Adrenal gland (tissue), 12 donors: Measurements from ENCODE around the gene C3orf70. TPM values are rescaled to one million over a fixed set of nuclear protein-coding genes. Genes with fewer than 3 reads are reported as not detected.

Experiments used
- DNase-seq, 7 donors: peaks; one replicate each; pipeline ENCODE4 v3.0.0-alpha.2; 2019 to 2020
- H3K27ac ChIP-seq, 5 donors: fragments of 200-600 bp; sonication (generic) in 4 of 5; 1 replicate in 3 of 5; 2 replicates in 2 of 5; pipeline versions ENCODE4 v1.5.1 to v1.8.0; 2016 to 2020; ENCODE audit warnings: mild to moderate bottlenecking in 1 of 5
- H3K27me3 ChIP-seq: fragments of 200-600 bp; 2 replicates; pipeline ENCODE4 v1.8.0; 2021
- H3K36me3 ChIP-seq, 2 donors: fragments of 200-600 bp; replicated peaks in 1 of 2; 1 replicate in 1 of 2; 2 replicates in 1 of 2; pipeline versions ENCODE4 v1.5.1 to v1.8.0; 2018 to 2022
- H3K4me1 ChIP-seq, 2 donors: fragments of 200-600 bp; replicated peaks in 1 of 2; 1 replicate in 1 of 2; 2 replicates in 1 of 2; pipeline versions ENCODE4 v1.5.1 to v1.8.0; 2018 to 2021
- H3K4me3 ChIP-seq, 4 donors: fragments of 200-600 bp; sonication (generic) in 3 of 4; one replicate each; pipeline ENCODE4 v1.5.1; 2016 to 2018
- H3K9me3 ChIP-seq, 3 donors: fragments of 200-600 bp; sonication (generic) in 1 of 3; replicated peaks in 1 of 3; 1 replicate in 2 of 3; 2 replicates in 1 of 3; pipeline versions ENCODE4 v1.5.1 to v1.8.0; 2016 to 2021
- CTCF ChIP-seq, 6 experiments: fragments of 450-650 bp in 4 of 6; fragments of 200-600 bp in 2 of 6; sonication (generic) in 1 of 6; IDR thresholded peaks; 1 replicate in 5 of 6; 2 replicates in 1 of 6; pipeline versions ENCODE4 v1.5.1 to v1.8.0; 2016 to 2021; ENCODE audit warnings: antibody characterized with exemption in 6 of 6, mild to moderate bottlenecking in 2 of 6, moderate library complexity in 1 of 6
- POLR2A ChIP-seq, 2 donors: fragments of 450-650 bp; IDR thresholded peaks; one replicate each; pipeline ENCODE4 v1.6.1; 2017; ENCODE audit warnings: antibody characterized with exemption in 2 of 2, mild to moderate bottlenecking in 2 of 2, moderate library complexity in 1 of 2
- WGBS, 4 donors: extraction: QIAGEN DNeasy Blood & Tissue Kit in 2 of 4; methylation state at CpG; one replicate each; pipeline versions ENCODE4 v1.1.5 to v1.1.7; 2013 to 2017; 5-methylcytosine and 5-hydroxymethylcytosine counted together
- intact Hi-C, 2 donors: fragments of 100-400 bp; cut with DNase I; formaldehyde crosslinking; loops; one replicate each; pipeline versions ENCODE4 v1.14.1 to v1.15.0; 2022 to 2023
- polyA plus RNA-seq, 3 donors: library from polyadenylated mRNA; stranded (reverse); fragments of 200-250 nt in 2 of 3; fragments of 350-450 nt in 1 of 3; fragmentation: Illumina TruSeq in 1 of 3; extraction: RNeasy Lipid Tissue Mini Kit (QIAGEN cat#74804) in 1 of 3; gene quantifications; one replicate each; pipeline ENCODE4 v1.2.3, GENCODE V29; 2013 to 2014
- total RNA-seq, 9 donors: library from RNA; depleted of rRNA in 4 of 9; stranded (reverse); fragments of >200 nt in 4 of 9; fragments of 120-200 nt in 1 of 9; fragmentation: NEBNext Ultra II Directional in 1 of 9; extraction: Animal tissue kit (Norgen Biotek cat#: 25700) in 1 of 9; gene quantifications; one replicate each; pipeline versions ENCODE4 v1.1.0 to v1.2.4, GENCODE V29; 2013 to 2023
- donor health status: healthy with polysubstance abuse.
- donor health status: Bipolar disorder and iron deficiency.
- donor health status: DM: yes; HTN: yes; CAD: no.
- donor health status: DM: no; HTN: no; CAD: no.
- donor health status: DM: no; HTN: no; CAD: no.
- donor health status: DM: yes; HTN: yes; CAD: no.

Gene C3orf70
- total and polyA plus RNA-seq, 12 donors: 0.64 to 2.6 (median 0.95) TPM

GRCh38 chr3:185176750-185177359, 24.0 kb upstream of the C3orf70 start:
- Histone ChIP-seq H3K27me3 (peaks cover 8% of the 10 kb centered on the region), H3K4me3 (no peak overlapping the region), H3K27ac (no peak overlapping the region), H3K9me3 (no peaks in the 10 kb centered on the region), H3K4me1 (peaks cover 0 to 5% of the 10 kb centered on the region in 2 donors), H3K36me3 (no peaks in the 10 kb centered on the region)
- intact Hi-C loops: loop anchor here (5.0 to 10.0 kb wide), 2 partner anchors 300 to 302 kb away; no protein-coding TSS in a partner anchor
- 19 to 23% (median 21%) methylated on average over 10 of the region's 10 CpGs for WGBS, 4 donors
- TF ChIP-seq CTCF (IDR thresholded peaks at IDR 0.05): peak; percentile 40 to 74 (median 54)
- no peak for TF ChIP-seq POLR2A (IDR thresholded peaks at IDR 0.05)
- DNase-seq: peak in 4 of 7 donors; percentile 13 to 72 (median 44)

GRCh38 chr3:185175370-185175987, 22.6 kb upstream of the C3orf70 start:
- Histone ChIP-seq H3K36me3 (no peaks in the 10 kb centered on the region), H3K4me3 (no peak overlapping the region), H3K27ac (peak overlapping the region in 2 of 5 donors; percentile 55 to 69), H3K9me3 (no peaks in the 10 kb centered on the region), H3K4me1 (peaks cover 0 to 5% of the 10 kb centered on the region in 2 donors), H3K27me3 (peaks cover 8% of the 10 kb centered on the region)
- DNase-seq: peak; percentile 15 to 61 (median 26)
- 52 to 59% (median 55%) methylated on average over 15 of the region's 15 CpGs for WGBS, 4 donors
- intact Hi-C loops: loop anchor here (5.0 to 10.0 kb wide), 2 partner anchors 298 to 301 kb away; no protein-coding TSS in a partner anchor
- TF ChIP-seq POLR2A (IDR thresholded peaks at IDR 0.05): no peak
- no peak for TF ChIP-seq CTCF (IDR thresholded peaks at IDR 0.05)

GRCh38 chr3:185172086-185173049, 19.5 kb upstream of the C3orf70 start:
- Histone ChIP-seq H3K4me1 (peaks cover 0 to 5% of the 10 kb centered on the region in 2 donors), H3K27me3 (peaks cover 3% of the 10 kb centered on the region), H3K27ac (no peak overlapping the region), H3K9me3 (no peaks in the 10 kb centered on the region), H3K4me3 (no peak overlapping the region), H3K36me3 (no peaks in the 10 kb centered on the region)
- intact Hi-C loops: loop anchor here in 1 of 2 donors (10.0 kb wide), 1 partner anchor 298 kb away; no protein-coding TSS in a partner anchor
- TF ChIP-seq CTCF (IDR thresholded peaks at IDR 0.05) (no peak), POLR2A (IDR thresholded peaks at IDR 0.05) (no peak)
- DNase-seq: no peak
- WGBS, 4 donors: 69 to 81% (median 79%) methylated on average over 11 of the region's 11 CpGs
